SK-N-SH treated with all-trans-retinoic acid at 6 μM for 48 hours (cell line): ENCODE results near the gene FCN2.

Experiments
- ATAC-seq: fragments of 200-7000 bp; cut with Tn5 transposase; 3 replicates; pipeline ENCODE4 v1.9.1; 2020; ENCODE audit warnings: mild to moderate bottlenecking, moderate library complexity
- BACH2 ChIP-seq: fragments of 250-450 bp; sonication (Bioruptor Pico); IDR thresholded peaks from 2 replicates; pipeline ENCODE4 v1.9.0; 2021; ENCODE audit warnings: mild to moderate bottlenecking, borderline replicate concordance
- CSDC2 ChIP-seq: fragments of 250-450 bp; sonication (Bioruptor Pico); IDR thresholded peaks from 2 replicates; pipeline ENCODE4 v1.5.0; 2020; ENCODE audit warnings: mild to moderate bottlenecking, moderate library complexity
- ESRRG ChIP-seq: fragments of 250-450 bp; sonication (Bioruptor Pico); IDR thresholded peaks from 2 replicates; pipeline ENCODE4 v1.6.1; 2021; ENCODE audit warnings: mild to moderate bottlenecking
- GLIS3 ChIP-seq: fragments of 250-450 bp; sonication (Bioruptor Pico); IDR thresholded peaks from 2 replicates; pipeline ENCODE4 v1.5.0; 2020; ENCODE audit warnings: mild to moderate bottlenecking, moderate library complexity
- ISL1 ChIP-seq: fragments of 250-450 bp; sonication (Bioruptor Pico); IDR thresholded peaks from 2 replicates; pipeline ENCODE4 v2.1.2; 2022; ENCODE audit warnings: mild to moderate bottlenecking, moderate library complexity
- OSR1 ChIP-seq: fragments of 250-450 bp; sonication (Bioruptor Pico); IDR thresholded peaks from 2 replicates; pipeline ENCODE4 v1.8.0; 2022; ENCODE audit warnings: moderate library complexity, mild to moderate bottlenecking, inconsistent platforms
- PPARA ChIP-seq: fragments of 250-450 bp; sonication (Bioruptor Pico); IDR thresholded peaks from 2 replicates; pipeline ENCODE4 v1.5.0; 2020; ENCODE audit warnings: mild to moderate bottlenecking, borderline replicate concordance
- SNAI2 ChIP-seq: fragments of 250-450 bp; sonication (Bioruptor Pico); IDR thresholded peaks from 2 replicates; pipeline ENCODE4 v1.5.0; 2020; ENCODE audit warnings: mild to moderate bottlenecking, moderate library complexity
- TCF4 ChIP-seq: fragments of 250-450 bp; sonication (Bioruptor Pico); IDR thresholded peaks from 2 replicates; pipeline ENCODE4 v1.8.0; 2021; ENCODE audit warnings: mild to moderate bottlenecking, moderate library complexity, borderline replicate concordance
- TOX ChIP-seq: fragments of 250-450 bp; sonication (Bioruptor Pico); IDR thresholded peaks from 2 replicates; pipeline ENCODE4 v1.8.0; 2021; ENCODE audit warnings: mild to moderate bottlenecking, moderate library complexity, borderline replicate concordance
- ZC3H10 ChIP-seq: fragments of 250-450 bp; sonication (Bioruptor Pico); IDR thresholded peaks from 2 replicates; pipeline ENCODE4 v1.5.1; 2021; ENCODE audit warnings: mild to moderate bottlenecking, moderate library complexity
- ZFP3 ChIP-seq: fragments of 250-450 bp; sonication (Bioruptor Pico); IDR thresholded peaks from 2 replicates; pipeline ENCODE4 v1.5.0; 2020; ENCODE audit warnings: mild to moderate bottlenecking, moderate library complexity
- ZFP30 ChIP-seq: fragments of 450-650 bp; formaldehyde crosslinking; IDR thresholded peaks from 2 replicates; pipeline ENCODE4 v1.5.0; 2022; ENCODE audit warnings: mild to moderate bottlenecking, moderate library complexity
- ZNF565 ChIP-seq: fragments of 450-650 bp; formaldehyde crosslinking; conservative IDR thresholded peaks from 2 replicates; pipeline ENCODE4 v1.5.0; 2020; ENCODE audit warnings: low read depth, mild to moderate bottlenecking, moderate library complexity
- ZNF70 ChIP-seq: fragments of 450-650 bp; formaldehyde crosslinking; IDR thresholded peaks from 2 replicates; pipeline ENCODE4 v1.5.0; 2020; ENCODE audit warnings: mild to moderate bottlenecking, moderate library complexity
- ZNF8 ChIP-seq: fragments of 450-650 bp; formaldehyde crosslinking; IDR thresholded peaks from 2 replicates; pipeline ENCODE4 v1.5.0; 2020; ENCODE audit warnings: mild to moderate bottlenecking, moderate library complexity
- TF ChIP-seq, protein P1 (sequence below): fragments of 250-450 bp; sonication (Bioruptor Pico); IDR thresholded peaks from 2 replicates; pipeline ENCODE4 v1.8.0; 2020; ENCODE audit warnings: mild to moderate bottlenecking, moderate library complexity, borderline replicate concordance
- TF ChIP-seq, protein P2 (sequence below): fragments of 250-450 bp; sonication (Bioruptor Pico); IDR thresholded peaks from 2 replicates; pipeline ENCODE4 v1.5.1; 2021; ENCODE audit warnings: mild to moderate bottlenecking, moderate library complexity
- TF ChIP-seq, protein P3 (sequence below): fragments of 250-450 bp; sonication (Bioruptor Pico); IDR thresholded peaks from 2 replicates; pipeline ENCODE4 v1.5.1; 2020; ENCODE audit warnings: low read depth, mild to moderate bottlenecking, moderate library complexity
- TF ChIP-seq, protein P4 (sequence below): fragments of 250-450 bp; sonication (Bioruptor Pico); IDR thresholded peaks from 2 replicates; pipeline ENCODE4 v1.8.0; 2021; ENCODE audit warnings: low read depth, mild to moderate bottlenecking, moderate library complexity, borderline replicate concordance

The FCN2 gene

DNA sequence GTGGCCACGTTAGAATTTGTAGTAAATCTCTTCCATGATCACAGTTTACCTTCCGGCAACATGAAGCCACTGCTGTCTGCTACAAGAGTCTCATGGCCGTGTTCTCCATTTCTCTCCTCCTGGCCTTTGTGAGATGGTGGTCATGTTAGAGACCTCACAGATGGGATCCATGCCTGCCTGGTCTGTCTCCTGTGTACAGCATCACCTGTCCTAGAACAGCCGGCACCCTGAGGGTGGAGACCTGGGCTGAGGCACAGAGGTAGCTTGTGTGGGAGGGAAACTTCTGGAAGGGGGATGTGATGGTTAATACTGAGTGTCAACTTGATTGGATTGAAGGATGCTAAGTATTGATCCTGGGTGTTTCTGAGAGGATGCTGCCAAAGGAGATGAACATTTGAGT is 3.1 kb upstream of the FCN2 start:
- TF ChIP-seq, protein P1, sequence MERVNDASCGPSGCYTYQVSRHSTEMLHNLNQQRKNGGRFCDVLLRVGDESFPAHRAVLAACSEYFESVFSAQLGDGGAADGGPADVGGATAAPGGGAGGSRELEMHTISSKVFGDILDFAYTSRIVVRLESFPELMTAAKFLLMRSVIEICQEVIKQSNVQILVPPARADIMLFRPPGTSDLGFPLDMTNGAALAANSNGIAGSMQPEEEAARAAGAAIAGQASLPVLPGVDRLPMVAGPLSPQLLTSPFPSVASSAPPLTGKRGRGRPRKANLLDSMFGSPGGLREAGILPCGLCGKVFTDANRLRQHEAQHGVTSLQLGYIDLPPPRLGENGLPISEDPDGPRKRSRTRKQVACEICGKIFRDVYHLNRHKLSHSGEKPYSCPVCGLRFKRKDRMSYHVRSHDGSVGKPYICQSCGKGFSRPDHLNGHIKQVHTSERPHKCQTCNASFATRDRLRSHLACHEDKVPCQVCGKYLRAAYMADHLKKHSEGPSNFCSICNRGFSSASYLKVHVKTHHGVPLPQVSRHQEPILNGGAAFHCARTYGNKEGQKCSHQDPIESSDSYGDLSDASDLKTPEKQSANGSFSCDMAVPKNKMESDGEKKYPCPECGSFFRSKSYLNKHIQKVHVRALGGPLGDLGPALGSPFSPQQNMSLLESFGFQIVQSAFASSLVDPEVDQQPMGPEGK (CRISPR knock-in tag), result no peak
- TF ChIP-seq GLIS3, result no peak
- TF ChIP-seq BACH2 (CRISPR knock-in tag), result no peak
- TF ChIP-seq PPARA (CRISPR knock-in tag), result no peak
- TF ChIP-seq ZC3H10 (CRISPR knock-in tag), result no peak
- TF ChIP-seq TOX (CRISPR knock-in tag), result no peak
- TF ChIP-seq, protein P2, sequence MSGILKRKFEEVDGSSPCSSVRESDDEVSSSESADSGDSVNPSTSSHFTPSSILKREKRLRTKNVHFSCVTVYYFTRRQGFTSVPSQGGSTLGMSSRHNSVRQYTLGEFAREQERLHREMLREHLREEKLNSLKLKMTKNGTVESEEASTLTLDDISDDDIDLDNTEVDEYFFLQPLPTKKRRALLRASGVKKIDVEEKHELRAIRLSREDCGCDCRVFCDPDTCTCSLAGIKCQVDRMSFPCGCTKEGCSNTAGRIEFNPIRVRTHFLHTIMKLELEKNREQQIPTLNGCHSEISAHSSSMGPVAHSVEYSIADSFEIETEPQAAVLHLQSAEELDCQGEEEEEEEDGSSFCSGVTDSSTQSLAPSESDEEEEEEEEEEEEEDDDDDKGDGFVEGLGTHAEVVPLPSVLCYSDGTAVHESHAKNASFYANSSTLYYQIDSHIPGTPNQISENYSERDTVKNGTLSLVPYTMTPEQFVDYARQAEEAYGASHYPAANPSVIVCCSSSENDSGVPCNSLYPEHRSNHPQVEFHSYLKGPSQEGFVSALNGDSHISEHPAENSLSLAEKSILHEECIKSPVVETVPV (CRISPR knock-in tag), result no peak
- no peak for TF ChIP-seq ISL1 (CRISPR knock-in tag)
- no peak for TF ChIP-seq ZFP3 (CRISPR knock-in tag)
- no peak for TF ChIP-seq ZFP30 (CRISPR knock-in tag)
- TF ChIP-seq ZNF565 (CRISPR knock-in tag), result no peak
- TF ChIP-seq CSDC2 (CRISPR knock-in tag), result no peak
- TF ChIP-seq SNAI2 (CRISPR knock-in tag), result no peak
- TF ChIP-seq TCF4 (CRISPR knock-in tag), result no peak
- no peak for TF ChIP-seq ZNF8 (CRISPR knock-in tag)
- TF ChIP-seq, protein P3, sequence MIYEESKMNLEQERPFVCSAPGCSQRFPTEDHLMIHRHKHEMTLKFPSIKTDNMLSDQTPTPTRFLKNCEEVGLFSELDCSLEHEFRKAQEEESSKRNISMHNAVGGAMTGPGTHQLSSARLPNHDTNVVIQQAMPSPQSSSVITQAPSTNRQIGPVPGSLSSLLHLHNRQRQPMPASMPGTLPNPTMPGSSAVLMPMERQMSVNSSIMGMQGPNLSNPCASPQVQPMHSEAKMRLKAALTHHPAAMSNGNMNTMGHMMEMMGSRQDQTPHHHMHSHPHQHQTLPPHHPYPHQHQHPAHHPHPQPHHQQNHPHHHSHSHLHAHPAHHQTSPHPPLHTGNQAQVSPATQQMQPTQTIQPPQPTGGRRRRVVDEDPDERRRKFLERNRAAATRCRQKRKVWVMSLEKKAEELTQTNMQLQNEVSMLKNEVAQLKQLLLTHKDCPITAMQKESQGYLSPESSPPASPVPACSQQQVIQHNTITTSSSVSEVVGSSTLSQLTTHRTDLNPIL (CRISPR knock-in tag), result no peak
- TF ChIP-seq, protein P4, sequence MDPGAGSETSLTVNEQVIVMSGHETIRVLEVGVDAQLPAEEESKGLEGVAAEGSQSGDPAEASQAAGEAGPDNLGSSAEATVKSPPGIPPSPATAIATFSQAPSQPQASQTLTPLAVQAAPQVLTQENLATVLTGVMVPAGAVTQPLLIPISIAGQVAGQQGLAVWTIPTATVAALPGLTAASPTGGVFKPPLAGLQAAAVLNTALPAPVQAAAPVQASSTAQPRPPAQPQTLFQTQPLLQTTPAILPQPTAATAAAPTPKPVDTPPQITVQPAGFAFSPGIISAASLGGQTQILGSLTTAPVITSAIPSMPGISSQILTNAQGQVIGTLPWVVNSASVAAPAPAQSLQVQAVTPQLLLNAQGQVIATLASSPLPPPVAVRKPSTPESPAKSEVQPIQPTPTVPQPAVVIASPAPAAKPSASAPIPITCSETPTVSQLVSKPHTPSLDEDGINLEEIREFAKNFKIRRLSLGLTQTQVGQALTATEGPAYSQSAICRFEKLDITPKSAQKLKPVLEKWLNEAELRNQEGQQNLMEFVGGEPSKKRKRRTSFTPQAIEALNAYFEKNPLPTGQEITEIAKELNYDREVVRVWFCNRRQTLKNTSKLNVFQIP (CRISPR knock-in tag), result no peak
- TF ChIP-seq ZNF70, result no peak
- no peak for TF ChIP-seq ESRRG (CRISPR knock-in tag)
- no peak for ATAC-seq

DNA sequence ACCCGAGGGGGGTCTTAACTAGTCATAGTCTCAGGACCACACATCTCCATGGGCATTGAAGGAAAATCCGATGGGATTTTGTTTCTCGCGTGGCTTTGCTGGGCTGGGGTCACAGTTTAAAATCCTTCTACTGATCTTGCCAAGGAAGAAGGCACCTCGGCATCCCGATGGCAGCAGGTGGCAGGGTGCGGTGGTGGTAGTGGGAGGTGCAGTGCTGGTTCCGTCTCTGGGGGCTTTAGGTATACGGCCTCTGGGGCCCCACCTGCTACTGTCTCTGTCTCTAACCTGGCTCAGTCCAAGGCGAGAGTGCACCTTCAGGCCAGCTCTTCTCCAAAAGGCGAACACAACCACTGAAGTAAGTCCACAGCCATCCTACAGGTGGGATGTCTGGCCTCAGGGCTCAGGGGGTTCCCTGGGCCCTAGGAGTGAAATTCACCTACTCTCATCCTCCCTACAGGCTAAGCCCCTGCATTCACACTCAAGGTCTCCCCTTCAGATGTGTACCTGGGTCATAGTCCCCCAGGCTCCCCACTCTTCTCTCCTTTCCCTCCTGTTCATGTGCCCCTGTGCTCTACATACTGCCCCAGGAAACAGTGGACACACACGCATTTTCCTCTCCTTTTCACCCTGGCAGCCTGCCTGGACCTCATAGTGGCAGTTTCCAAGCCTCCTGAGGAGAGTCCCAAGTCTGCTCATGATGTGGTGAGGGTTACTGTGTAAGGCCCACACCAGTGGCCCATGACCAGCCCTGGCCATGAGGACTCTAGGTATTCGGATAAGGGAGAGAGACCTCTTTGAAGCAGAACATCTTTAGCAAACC is 736 bp upstream of the FCN2 start:
- TF ChIP-seq, protein P1 (CRISPR knock-in tag), result no peak
- TF ChIP-seq ZFP30 (CRISPR knock-in tag) (no peak), ZNF8 (CRISPR knock-in tag) (no peak), BACH2 (CRISPR knock-in tag) (no peak), ZFP3 (CRISPR knock-in tag) (no peak)
- TF ChIP-seq, protein P2 (CRISPR knock-in tag), result no peak
- ATAC-seq, result no peak

DNA sequence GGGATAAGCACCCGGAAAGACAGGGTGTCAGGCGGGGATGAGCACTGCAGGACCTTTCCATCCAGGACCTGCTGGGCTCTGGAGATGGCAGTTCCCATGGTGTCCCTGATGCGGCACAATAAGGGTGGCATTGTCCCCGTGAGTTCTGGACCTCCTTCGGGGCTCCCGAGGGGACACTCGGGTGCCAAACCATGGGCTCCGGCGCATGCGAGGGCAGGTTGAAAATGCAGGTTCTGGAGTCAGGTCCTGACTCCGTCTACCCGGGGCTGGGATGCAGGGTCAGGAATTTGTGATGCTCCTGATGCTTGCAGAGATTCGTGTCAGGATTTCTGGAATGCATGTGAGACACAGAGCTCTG is 682 bp downstream of the FCN2 start:
- no peak for ATAC-seq
- TF ChIP-seq, protein P2 (CRISPR knock-in tag), result no peak
- TF ChIP-seq BACH2 (CRISPR knock-in tag), result no peak
- TF ChIP-seq OSR1 (CRISPR knock-in tag), result no peak
- TF ChIP-seq GLIS3, result no peak
- TF ChIP-seq ISL1 (CRISPR knock-in tag), result no peak
- TF ChIP-seq CSDC2 (CRISPR knock-in tag), result no peak
- TF ChIP-seq, protein P1 (CRISPR knock-in tag), result no peak
- no peak for TF ChIP-seq SNAI2 (CRISPR knock-in tag)
